GM19438 (cell line): ENCODE measurements around the gene CCL20.
"Not testable (repeated sequence)": the region's sequence is repeated elsewhere in the genome, so short reads cannot be mapped to it uniquely, and the experiment has no call there.

Experiments
- ATAC-seq: cut with Tn5 transposase; IDR thresholded peaks from one replicate; pipeline ENCODE4 v1.9.1; 2021; ENCODE audit warnings: low read depth; ENCODE audit not compliant: unreplicated experiment

CCL20 gene, protein sequence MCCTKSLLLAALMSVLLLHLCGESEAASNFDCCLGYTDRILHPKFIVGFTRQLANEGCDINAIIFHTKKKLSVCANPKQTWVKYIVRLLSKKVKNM

GRCh38 chr2:227813562-227814353 lies at the start of gene CCL20:
TSS of gene CCL20 (plus strand) at chr2:227813842. CDS start at chr2:227813912, 70 bp downstream.
- no peak for ATAC-seq

DNA sequence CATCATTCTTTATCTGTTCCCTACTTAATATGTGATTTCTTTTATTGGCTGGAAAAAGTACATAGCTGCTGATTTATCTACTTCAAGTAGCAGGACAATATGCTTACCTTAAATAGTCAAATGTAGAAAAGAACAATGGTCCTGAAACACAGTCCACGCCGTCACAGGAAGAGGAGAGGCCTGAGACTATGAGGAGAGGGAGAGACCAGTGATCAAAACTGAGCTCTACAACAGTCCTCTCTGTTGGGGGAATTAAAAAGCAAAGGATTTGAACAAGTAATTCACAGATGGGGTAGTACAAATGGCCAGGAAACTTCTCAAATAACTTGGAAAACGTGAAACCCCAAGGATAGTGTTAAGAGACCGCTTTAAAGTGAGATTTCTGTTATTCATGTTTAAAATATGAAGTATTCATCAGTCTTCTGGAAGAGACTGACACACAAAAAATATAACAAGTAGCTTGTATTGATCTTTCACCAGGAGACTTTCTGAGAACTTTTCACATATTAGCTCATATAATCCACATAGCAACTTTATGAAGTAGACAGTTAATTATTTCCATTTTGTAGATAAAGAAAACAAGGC lies 47.8 kb upstream of the CCL20 start:
- no peak for ATAC-seq

- ATAC-seq: peak; percentile 98
Measured at GRCh38 chr2:227766373-227766883, 47.2 kb upstream of the CCL20 start.

- no peak for ATAC-seq
Measured at GRCh38 chr2:227767830-227768229, 45.8 kb upstream of the CCL20 start.

DNA sequence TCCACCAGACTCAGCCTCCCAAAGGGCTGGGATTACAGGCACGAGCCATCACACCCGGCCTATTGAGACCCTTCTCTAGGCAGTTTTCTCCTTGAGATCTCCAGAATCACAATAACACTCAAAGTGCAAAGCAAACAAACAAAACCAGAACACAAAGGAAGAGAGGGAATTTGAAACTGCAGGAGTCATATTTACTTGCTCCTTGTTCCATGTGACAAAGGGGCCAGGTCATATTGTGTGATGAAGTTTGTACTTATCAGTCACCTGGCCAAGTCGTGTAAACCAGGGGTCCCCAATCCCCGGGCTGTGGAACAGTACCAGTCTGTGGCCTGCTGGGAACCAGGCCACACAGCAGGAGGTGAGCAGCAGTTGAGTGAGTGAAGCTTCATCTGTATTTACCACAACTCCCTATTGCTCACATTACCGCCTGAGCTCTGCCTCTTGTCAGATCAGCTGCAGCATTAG lies 41.4 kb upstream of the CCL20 start:
- no peak for ATAC-seq

GRCh38 chr2:227772932-227773331 lies 40.7 kb upstream of the CCL20 start:
- no peak for ATAC-seq

DNA sequence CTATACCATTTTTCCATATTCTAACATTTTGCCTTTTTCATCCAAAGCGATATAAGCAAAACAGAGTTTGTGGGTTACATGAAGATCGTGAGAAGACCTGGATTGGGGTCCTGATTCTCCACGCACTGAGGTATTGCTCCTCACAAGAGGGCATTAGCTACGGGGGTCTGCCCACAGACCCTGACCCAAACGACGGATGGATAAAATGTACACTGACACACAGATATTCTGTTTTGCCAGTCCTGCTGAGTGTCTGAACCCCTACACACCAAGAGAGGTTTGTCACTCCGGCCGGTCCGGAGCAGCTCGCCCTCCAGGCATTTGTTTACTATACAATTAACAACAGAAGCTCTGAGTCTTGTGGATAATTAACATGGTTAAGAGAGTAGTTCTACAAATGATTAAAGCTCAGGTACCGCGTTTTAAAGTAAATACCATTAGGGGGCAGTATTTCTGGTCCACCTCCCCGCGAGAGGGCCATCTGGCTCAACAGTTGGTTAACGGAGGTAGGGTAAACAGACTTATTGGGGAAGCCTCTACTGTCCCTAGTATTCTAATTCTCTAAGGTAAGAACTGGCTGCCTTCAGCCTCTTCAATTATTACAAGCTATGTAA lies 39.5 kb upstream of the CCL20 start:
- no peak for ATAC-seq

DNA sequence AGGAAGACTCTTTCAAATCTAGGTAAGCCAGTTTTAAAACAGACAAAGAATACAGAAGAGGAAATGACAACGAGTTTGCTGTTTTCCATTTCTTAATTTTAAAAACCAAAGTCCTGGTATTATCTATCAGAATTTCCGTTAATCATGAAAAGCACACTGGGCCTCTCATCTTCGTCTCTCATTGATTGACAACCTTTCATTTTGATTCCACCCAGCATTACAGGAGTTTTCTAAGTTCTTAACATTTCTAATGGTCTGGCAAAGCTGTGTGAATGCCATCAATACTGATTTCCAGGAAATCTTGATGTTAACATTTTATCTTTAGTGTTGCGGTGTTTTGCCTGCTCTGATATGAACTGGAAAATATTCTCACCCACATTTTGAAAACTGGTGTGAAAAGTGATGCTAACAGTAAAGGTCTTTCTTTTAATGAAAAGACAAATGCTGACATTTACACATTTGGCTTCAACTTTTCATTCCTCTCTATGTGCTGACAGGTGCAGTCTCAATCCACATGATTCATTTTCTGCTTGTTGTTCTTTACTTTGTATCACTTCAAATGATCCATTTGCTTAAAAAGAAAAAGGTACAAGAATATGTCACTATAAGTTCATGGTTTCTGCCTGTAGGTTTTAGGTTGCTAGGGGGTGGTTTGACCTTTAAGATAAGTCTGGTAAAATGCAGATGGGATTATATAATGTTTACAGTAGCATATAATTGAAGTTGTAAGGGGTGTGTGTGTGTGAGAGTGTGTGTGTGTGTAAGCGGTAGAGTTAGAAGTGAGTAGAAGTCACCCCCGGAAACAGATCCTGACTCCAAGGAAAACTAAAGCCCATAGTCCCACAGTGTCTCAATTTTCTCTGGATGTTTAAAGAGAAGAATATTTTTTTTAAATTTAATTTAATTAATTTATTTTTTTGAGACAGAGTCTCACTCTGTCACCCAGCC lies 38.5 kb upstream of the CCL20 start:
- no peak for ATAC-seq

DNA sequence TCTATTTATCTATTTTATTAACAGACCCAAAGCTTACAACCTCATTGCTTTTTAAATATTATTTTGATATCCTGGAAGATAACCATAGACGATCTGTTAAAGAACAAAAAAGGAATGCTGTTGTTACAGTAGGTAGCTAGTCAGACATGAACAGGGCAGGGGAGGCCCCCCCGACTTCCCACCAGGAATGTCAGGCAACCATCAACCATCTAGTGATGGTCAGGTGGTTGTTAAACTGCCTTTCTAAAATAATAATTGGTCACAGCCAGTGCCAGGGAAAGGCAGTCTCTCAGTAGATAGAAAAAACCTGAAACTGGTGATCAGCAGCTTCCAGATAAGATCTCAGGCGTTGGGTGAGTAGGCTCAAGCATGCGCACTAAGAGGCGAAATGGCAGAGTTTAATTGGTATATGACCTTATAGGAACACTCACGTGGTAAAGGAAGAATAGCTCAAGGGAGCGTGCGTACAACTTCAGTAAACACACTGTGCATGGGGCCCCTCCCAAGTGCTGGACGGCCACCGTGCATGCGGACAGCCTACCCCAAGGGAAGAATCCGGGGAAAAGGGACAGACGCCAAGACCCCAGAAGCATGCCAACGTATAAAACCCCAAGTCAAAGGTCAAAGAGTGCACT lies 32.5 kb upstream of the CCL20 start:
- no peak for ATAC-seq

DNA sequence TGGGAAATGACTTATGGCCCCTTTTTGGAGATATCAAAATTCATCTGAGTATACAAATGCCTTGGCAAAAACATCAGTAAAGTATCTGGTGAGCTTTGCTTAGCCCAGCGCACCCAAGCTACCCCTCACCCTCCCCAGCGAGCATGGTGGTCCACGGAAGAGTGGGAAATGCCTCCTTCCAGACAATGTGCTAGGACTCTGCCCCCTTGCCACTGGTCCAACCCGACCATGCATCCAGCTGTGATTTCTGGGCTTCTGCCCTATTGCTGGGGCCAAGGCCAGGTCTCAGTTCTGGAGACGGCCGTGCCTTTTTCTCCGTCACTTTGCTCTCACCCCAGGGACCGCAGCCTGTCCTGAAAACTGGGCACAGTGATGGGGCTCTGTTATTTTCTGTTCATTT lies 31.8 kb upstream of the CCL20 start:
- ATAC-seq: no peak

DNA sequence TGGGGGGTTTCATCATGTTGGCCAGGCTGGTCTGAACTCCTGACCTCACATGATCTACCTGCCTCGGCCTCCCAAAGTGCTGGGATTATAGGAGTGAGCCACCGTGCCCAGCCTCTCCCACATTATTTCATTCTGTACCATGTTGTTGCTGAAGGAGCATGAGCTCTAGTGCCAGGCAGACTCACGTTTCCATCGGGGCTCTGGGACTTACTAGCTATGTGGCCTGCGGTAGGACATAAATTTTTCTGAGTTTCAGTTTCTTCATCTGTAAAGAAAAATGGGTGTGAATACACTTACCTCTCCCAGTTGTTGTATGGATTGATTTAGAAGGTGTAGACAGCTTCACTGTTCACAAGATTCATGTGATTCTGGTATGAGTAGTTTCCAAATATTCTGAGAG lies 30.8 kb upstream of the CCL20 start:
- peak; percentile 18 for ATAC-seq

DNA sequence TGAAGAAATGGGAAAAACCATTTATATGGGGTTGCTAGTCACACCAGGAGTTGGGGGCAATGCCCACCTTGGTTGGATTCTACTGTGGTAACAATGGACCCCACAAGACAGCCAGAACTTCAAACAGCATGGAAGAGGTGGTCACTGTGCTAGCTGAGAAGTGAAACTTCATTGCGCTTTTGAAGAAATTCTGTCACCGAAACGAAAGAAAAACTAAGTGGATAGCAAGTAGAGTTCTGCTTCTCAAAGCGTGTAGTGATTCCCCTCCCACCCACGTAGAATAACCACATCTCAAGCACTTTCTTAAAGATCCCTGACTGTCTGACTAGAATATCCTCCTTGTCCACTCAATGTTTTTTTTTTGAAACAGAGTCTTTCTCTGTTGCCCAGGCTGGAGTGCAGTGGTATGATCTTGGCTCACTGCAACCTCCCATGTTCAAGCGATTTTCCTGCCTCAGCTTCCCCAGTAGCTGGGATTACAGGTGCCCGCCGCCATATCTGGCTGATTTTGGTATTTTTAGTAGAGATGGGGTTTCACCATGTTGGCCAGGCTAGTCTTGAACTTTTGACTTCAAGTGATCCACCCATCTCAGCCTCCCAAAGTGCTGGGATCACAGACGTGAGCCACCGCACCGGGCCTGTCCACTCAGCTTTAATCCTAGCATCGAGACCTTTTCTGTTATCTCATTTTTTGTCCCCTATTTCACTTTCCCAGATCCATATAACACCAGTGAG lies 30.1 kb upstream of the CCL20 start:
- peak; percentile 100 for ATAC-seq

DNA sequence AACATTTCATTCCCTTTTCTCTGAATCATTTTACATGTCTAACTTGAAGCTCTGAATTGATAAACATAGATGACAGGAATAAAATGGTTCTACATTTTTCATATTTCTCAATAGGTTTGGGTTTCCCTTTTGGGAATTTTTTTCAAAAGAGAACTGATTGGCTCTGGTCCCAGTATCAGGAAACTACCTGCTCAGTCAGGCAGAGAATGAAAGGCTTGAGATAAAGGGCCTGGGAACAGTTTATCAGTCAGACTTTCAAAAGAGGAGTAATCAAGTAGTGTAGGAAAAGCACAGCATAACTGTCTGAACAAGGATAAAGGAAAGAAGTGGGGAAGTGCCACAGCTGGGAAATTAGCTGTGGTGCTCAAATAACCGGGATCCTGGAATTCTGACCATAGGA lies 28.3 kb upstream of the CCL20 start:
- ATAC-seq: no peak

DNA sequence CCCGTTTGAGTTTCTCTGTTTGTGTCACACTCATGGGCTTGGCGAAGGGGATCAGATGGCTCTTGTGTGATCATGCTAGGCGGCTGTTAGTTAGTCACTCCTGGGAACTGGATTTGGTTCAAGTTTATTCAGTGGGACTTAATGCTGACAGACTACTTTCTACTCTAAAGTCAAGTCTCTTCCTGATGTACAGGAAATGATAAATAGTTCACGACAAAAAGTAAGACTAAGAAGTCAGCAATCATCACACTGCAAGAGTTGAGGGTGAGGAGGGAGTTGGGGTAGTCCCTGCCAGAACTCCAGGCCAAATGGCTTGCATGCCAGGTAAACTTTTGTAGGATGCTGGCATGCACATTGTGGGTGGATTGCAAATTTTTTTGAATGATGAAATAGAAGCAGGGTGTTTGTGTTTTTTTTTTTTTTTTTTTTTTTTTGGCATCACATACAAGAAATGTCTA lies 25.1 kb upstream of the CCL20 start:
- no peak for ATAC-seq

- ATAC-seq: no peak
Measured at GRCh38 chr2:227789803-227790202, 23.8 kb upstream of the CCL20 start.

DNA sequence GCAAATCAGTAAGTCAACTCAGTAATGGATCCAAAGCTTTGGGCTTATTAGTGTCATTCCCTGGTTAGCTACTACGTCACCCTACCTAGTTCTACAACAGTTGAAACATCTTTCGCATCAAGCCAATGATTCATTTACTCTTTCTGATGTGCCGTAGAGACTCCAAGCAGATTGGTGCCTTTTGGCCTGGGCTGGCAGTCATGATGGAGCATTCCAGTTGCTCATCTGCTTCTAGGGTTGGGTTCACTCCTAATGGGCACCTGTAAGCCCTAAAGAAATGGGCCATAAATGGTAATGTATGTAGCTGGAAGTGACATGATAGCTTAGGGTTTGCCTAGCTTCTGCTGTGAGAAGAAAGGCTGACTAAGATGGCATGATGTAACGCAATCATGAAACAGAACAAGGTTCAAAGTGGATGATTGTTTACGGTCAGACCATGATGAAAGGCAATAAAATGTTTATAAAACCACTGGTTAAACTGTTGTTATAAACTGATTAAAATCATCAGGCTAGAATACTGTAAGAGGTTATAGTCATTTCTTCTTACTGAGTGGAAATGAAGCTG lies 20.4 kb upstream of the CCL20 start:
- ATAC-seq: no peak

GRCh38 chr2:227796045-227796711 lies 17.5 kb upstream of the CCL20 start:
- no peak for ATAC-seq

- not testable (repeated sequence) for ATAC-seq
Measured at GRCh38 chr2:227796768-227797167, 16.9 kb upstream of the CCL20 start.
